H9 (cell line): Measurements from ENCODE around the gene ITGB3. TPM values are rescaled to one million over a fixed set of nuclear protein-coding genes. Genes with fewer than 3 reads are reported as not detected.

Experiments
- DNase-seq: peaks from one replicate; pipeline ENCODE4 v3.0.0-alpha.2; 2017
- H2AFZ ChIP-seq: one replicate; pipeline ENCODE4 v1.6.1; 2013; ENCODE audit warnings: mild to moderate bottlenecking, low read length, control low read depth, moderate library complexity
- H2AK5ac ChIP-seq: 2 replicates; pipeline ENCODE4 v1.6.1; 2013; ENCODE audit warnings: low read length, control low read depth, mixed read lengths; ENCODE audit not compliant: insufficient read length
- H2BK120ac ChIP-seq: one replicate; pipeline ENCODE4 v1.6.1; 2013; ENCODE audit warnings: low read depth, mild to moderate bottlenecking, low read length, control low read depth, inconsistent platforms; ENCODE audit not compliant: poor library complexity, severe bottlenecking
- H2BK12ac ChIP-seq: 2 replicates; pipeline ENCODE4 v1.6.1; 2013; ENCODE audit warnings: low read length, control low read depth, mixed read lengths, low read depth; ENCODE audit not compliant: insufficient read length
- H2BK15ac ChIP-seq: 2 replicates; pipeline ENCODE4 v1.6.1; 2013; ENCODE audit warnings: low read depth, low read length, control low read depth
- H2BK20ac ChIP-seq: one replicate; pipeline ENCODE4 v1.6.1; 2013; ENCODE audit warnings: low read depth, mild to moderate bottlenecking, low read length, control low read depth, inconsistent platforms; ENCODE audit not compliant: poor library complexity, severe bottlenecking
- H2BK5ac ChIP-seq: 2 replicates; pipeline ENCODE4 v1.6.1; 2013; ENCODE audit warnings: low read length, control low read depth, mixed read lengths; ENCODE audit not compliant: insufficient read length
- H3K14ac ChIP-seq: 2 replicates; pipeline ENCODE4 v1.6.1; 2013; ENCODE audit warnings: low read length, control low read depth; ENCODE audit not compliant: insufficient read depth
- H3K18ac ChIP-seq: 2 replicates; pipeline ENCODE4 v1.6.1; 2013; ENCODE audit warnings: low read depth, mild to moderate bottlenecking, mixed read lengths, low read length, control low read depth; ENCODE audit not compliant: insufficient read length
- H3K23ac ChIP-seq: 2 replicates; pipeline ENCODE4 v1.6.1; 2013; ENCODE audit warnings: low read length, control low read depth, mixed read lengths, low read depth; ENCODE audit not compliant: insufficient read length
- H3K23me2 ChIP-seq: 2 replicates; pipeline ENCODE4 v1.6.1; 2013; ENCODE audit warnings: low read depth, mild to moderate bottlenecking, mixed read lengths, low read length, control low read depth; ENCODE audit not compliant: insufficient read length, poor library complexity, severe bottlenecking
- H3K27ac ChIP-seq: 2 replicates; pipeline ENCODE4 v1.5.1; 2013; ENCODE audit warnings: low read length, control low read depth, mixed read lengths, low read depth; ENCODE audit not compliant: insufficient read length
- H3K27me3 ChIP-seq: 2 replicates; pipeline ENCODE4 v1.6.1; 2013; ENCODE audit warnings: low read length, control low read depth, inconsistent platforms; ENCODE audit not compliant: insufficient read depth
- H3K4ac ChIP-seq: 2 replicates; pipeline ENCODE4 v1.6.1; 2013; ENCODE audit warnings: low read depth, mild to moderate bottlenecking, control low read depth, inconsistent platforms, low read length, moderate library complexity
- H3K4me1 ChIP-seq: 2 replicates; pipeline ENCODE4 v1.6.1; 2013; ENCODE audit warnings: low read length, control low read depth, inconsistent platforms; ENCODE audit not compliant: insufficient read depth
- H3K4me2 ChIP-seq: 2 replicates; pipeline ENCODE4 v1.6.1; 2013; ENCODE audit warnings: low read length, control low read depth, mixed read lengths; ENCODE audit not compliant: insufficient read length, insufficient read depth
- H3K56ac ChIP-seq: 2 replicates; pipeline ENCODE4 v1.6.1; 2013; ENCODE audit warnings: low read depth, mild to moderate bottlenecking, mixed read lengths, low read length, control low read depth; ENCODE audit not compliant: insufficient read length
- H3K79me1 ChIP-seq: 2 replicates; pipeline ENCODE4 v1.6.1; 2013; ENCODE audit warnings: low read depth, mild to moderate bottlenecking, moderate library complexity, low read length, control low read depth, inconsistent platforms; ENCODE audit not compliant: insufficient read depth, poor library complexity, severe bottlenecking
- H3K79me2 ChIP-seq: 2 replicates; pipeline ENCODE4 v1.6.1; 2013; ENCODE audit warnings: low read length, control low read depth, inconsistent platforms; ENCODE audit not compliant: insufficient read depth
- H3K9ac ChIP-seq: 2 replicates; pipeline ENCODE4 v1.6.1; 2013; ENCODE audit warnings: low read length, control low read depth, mixed read lengths; ENCODE audit not compliant: insufficient read length; ENCODE audit errors: extremely low read depth
- H3K9me3 ChIP-seq: one replicate; pipeline ENCODE4 v1.6.1; 2013; ENCODE audit warnings: low read depth, low read length, inconsistent platforms; ENCODE audit not compliant: control insufficient read depth
- H3T11ph ChIP-seq: one replicate; pipeline ENCODE4 v1.6.1; 2013; ENCODE audit warnings: mild to moderate bottlenecking, low read length, control low read depth, inconsistent platforms
- H4K20me1 ChIP-seq: one replicate; pipeline ENCODE4 v1.6.1; 2013; ENCODE audit not compliant: control insufficient read depth, insufficient read length, insufficient read depth
- H4K5ac ChIP-seq: 2 replicates; pipeline ENCODE4 v1.6.1; 2013; ENCODE audit warnings: low read depth, mild to moderate bottlenecking, mixed read lengths, low read length, control low read depth; ENCODE audit not compliant: insufficient read length
- H4K8ac ChIP-seq: replicated peaks from 2 replicates; pipeline ENCODE4 v1.6.1; 2013; ENCODE audit warnings: low read length, control low read depth, mixed read lengths, low read depth; ENCODE audit not compliant: insufficient read length
- H4K91ac ChIP-seq: 2 replicates; pipeline ENCODE4 v1.6.1; 2013; ENCODE audit warnings: low read depth, mild to moderate bottlenecking, moderate library complexity, mixed read lengths, low read length, control low read depth; ENCODE audit not compliant: insufficient read length
- H3K27ac Mint-ChIP-seq, 3 experiments: 2 replicates in 2 of 3; 3 replicates in 1 of 3; pipeline ENCODE4 v1.8.0; 2020 to 2021; ENCODE audit warnings: mixed read lengths in 3 of 3, mild to moderate bottlenecking in 1 of 3, moderate library complexity in 1 of 3
- H3K27me3 Mint-ChIP-seq: 2 replicates; pipeline ENCODE4 v1.8.0; 2021; ENCODE audit warnings: low read depth, mild to moderate bottlenecking, moderate library complexity, mixed read lengths
- H3K36me3 Mint-ChIP-seq, 3 experiments: 2 replicates in 2 of 3; 3 replicates in 1 of 3; pipeline ENCODE4 v1.8.0; 2020 to 2021; ENCODE audit warnings: low read depth in 3 of 3, mixed read lengths in 3 of 3; ENCODE audit not compliant: insufficient read depth in 1 of 3
- H3K4me1 Mint-ChIP-seq, 2 experiments: 2 replicates each; pipeline ENCODE4 v1.8.0; 2020; ENCODE audit warnings: mixed read lengths in 2 of 2
- H3K4me3 Mint-ChIP-seq, 2 experiments: 2 replicates in 1 of 2; 3 replicates in 1 of 2; pipeline ENCODE4 v1.8.0; 2020 to 2021; ENCODE audit warnings: mild to moderate bottlenecking in 2 of 2, mixed read lengths in 2 of 2, moderate library complexity in 1 of 2
- H3K9me3 Mint-ChIP-seq, 2 experiments: 2 replicates in 1 of 2; 3 replicates in 1 of 2; pipeline ENCODE4 v1.8.0; 2020; ENCODE audit warnings: mild to moderate bottlenecking in 2 of 2, mixed read lengths in 2 of 2, moderate library complexity in 1 of 2
- CTCF ChIP-seq: fragments of 200-600 bp; sonication (generic); conservative IDR thresholded peaks from 3 replicates; pipeline ENCODE4 v1.8.0; 2021; ENCODE audit warnings: antibody characterized with exemption, mild to moderate bottlenecking
- WGBS: extraction: QIAGEN DNeasy Blood & Tissue Kit; methylation state at CpG from one replicate; pipeline ENCODE4 v1.1.7; 2013; ENCODE audit warnings: missing lambda C conversion rate, low lambda C conversion rate, mixed read lengths; ENCODE audit not compliant: insufficient read length; ENCODE audit errors: extremely low coverage; 5-methylcytosine and 5-hydroxymethylcytosine counted together
- total RNA-seq: library from RNA; stranded (reverse); gene quantifications from 2 replicates; pipeline ENCODE4 v1.2.1, GENCODE V29; 2021

ITGB3 gene
- total RNA-seq, 1 experiment from 2014 or later = not detected

- Histone ChIP-seq H3K79me1 (no peaks in the 10 kb centered on the region), H3K27ac (no peak overlapping the region), H3K4ac (no peak overlapping the region), H3K9ac (no peak overlapping the region), H3K18ac (no peak overlapping the region), H2BK12ac (no peak overlapping the region), H3K23ac (no peak overlapping the region), H3K9me3 (no peaks in the 10 kb centered on the region), H2BK20ac (no peak overlapping the region), H3K79me2 (no peaks in the 10 kb centered on the region), H3K23me2 (no peaks in the 10 kb centered on the region), H2BK5ac (no peak overlapping the region), H2AK5ac (no peak overlapping the region), H4K91ac (no peak overlapping the region), H4K5ac (no peak overlapping the region), H2BK120ac (no peak overlapping the region), H3K4me2 (no peak overlapping the region), H3K27me3 (no peaks in the 10 kb centered on the region), H3K56ac (no peak overlapping the region), H3K4me1 (no peaks in the 10 kb centered on the region), H4K20me1 (no peaks in the 10 kb centered on the region), H3T11ph (no peak overlapping the region), H2AFZ (no peak overlapping the region), H3K14ac (no peak overlapping the region), H4K8ac (no peak overlapping the region), H2BK15ac (no peak overlapping the region)
- Mint-ChIP-seq H3K36me3 (no peaks in the 10 kb centered on the region), H3K27ac (no peak overlapping the region), H3K4me3 (no peak overlapping the region), H3K9me3 (peaks cover 0 to 5% of the 10 kb centered on the region in 2 experiments; a peak in 1 of 5 replicates), H3K4me1 (peaks cover 4% of the 10 kb centered on the region in 2 experiments; a peak in 2 of 4 replicates), H3K27me3 (no peaks in the 10 kb centered on the region; the same call in 1 of the 2 replicates)
- DNase-seq = no peak
- no peak for TF ChIP-seq CTCF
- WGBS = no CpG with 5 or more reads among the region's 1 CpG
Observed at GRCh38 chr17:47352848-47353247, 99.2 kb downstream of the ITGB3 start.
